ENCODE data around the gene PEX7.
"Not testable (repeated sequence)": the region's sequence is repeated elsewhere in the genome, so short reads cannot be mapped to it uniquely, and the experiment has no call there.

Gene PEX7

GRCh38 chr6:136955123-136955522, 132.7 kb downstream of the PEX7 start:
- DNase-seq, result no peak

DNA sequence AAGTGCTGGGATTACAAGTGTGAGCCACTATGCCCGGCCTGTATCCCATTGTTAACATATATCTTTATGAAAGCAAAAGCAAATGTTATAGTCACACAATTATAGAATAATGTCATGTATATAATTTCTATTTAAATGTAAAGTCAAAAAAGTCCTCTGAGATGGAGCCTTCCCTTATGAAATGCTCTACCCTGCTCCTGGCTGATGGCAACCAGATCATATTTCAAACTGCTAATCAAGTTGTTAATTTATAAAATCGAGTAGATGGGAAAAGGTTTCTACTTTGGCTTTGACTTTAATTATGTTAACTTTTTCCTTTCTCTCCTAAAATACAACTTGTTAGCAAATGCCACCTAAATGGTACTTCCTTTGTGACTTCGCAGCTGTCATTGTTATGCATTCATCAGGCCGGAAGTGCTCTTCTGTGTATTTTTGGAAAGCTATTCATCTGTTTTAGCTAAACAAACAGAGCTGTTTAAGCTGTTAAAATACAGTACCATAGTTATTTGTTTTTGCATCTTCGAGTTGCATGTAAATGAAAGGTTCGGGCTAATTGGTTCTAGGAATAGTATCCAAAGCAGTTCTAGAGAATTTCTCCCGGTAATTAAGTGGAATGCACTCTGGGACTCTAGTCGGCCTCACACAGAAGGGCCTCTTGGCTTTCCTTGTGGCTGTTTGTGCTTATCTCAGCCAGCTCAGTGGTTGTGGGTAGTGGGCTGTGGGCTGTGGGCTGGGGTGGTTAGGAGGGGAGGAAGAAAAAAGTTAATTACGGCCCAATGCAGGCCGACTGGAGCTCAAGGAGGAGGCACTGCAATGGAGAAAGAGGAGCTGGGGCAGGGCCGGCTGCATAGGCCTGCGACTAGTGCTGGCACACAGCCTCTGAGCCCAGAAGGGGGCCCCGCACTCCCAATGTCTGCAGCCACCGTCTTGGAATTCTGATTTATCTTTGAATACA, 134.5 kb downstream of the PEX7 start:
- no peak for DNase-seq

DNA sequence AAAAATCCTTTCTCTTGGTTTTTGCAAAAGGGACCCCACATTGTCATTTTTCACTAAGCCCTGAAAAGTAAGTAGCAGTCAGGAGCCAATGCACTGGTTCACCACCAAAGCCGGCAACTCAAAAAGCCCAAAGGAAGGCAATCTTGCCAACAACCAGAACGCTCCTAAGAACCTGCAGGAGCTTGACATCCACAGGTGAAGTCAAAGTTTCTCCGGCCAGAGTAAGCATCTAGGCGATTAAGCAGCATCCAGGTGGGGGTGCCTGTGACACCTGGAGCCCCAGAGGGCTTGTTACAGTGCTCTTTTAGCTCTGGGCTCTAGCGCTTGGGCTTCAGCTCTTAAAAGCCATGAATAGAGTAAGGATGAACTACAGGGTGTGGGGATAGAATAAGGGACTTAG, 135.8 kb downstream of the PEX7 start:
- DNase-seq, result no peak

DNA sequence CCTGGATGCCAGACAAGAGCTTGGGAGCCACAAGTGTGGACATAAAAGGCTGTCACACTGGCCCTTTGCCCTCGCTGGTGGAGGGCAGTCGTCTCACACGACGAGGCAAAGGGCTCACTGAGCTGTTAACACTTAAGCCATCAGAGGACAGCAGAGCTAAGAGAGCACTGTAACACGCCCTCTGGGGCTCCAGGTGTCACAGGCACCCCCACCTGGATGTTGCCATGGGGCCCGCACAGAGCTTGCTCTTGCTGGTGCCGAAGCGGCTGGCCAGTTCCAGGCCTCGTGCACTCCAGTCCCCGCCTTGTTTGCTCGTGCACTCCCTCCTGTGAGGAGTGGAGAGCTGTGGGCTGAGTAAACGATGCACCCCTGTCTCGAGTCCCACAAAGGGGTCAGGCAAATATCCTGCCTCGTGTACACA, 137.1 kb downstream of the PEX7 start:
- no peak for DNase-seq

GRCh38 chr6:136959935-136960334, 137.5 kb downstream of the PEX7 start:
- DNase-seq, result not testable (repeated sequence)

DNA sequence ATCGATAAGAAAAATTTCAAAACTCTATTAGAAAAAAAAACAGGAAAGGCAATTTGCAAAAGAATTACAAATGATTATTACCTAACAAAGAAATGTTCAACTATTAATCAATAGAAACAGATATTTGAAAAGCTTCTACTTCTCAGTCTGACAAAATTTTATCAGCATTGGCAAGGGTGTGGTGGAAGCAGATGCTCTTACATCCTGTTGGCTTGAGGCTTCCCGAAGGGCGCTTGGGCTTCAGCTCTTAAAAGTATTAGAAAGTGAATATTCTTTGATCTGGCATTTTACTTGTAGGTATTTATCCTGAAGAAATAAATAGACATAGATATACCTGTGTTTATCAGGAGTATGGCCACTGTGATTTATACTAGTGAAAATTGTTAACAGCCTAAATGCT, 138.4 kb downstream of the PEX7 start:
- no peak for DNase-seq

DNA sequence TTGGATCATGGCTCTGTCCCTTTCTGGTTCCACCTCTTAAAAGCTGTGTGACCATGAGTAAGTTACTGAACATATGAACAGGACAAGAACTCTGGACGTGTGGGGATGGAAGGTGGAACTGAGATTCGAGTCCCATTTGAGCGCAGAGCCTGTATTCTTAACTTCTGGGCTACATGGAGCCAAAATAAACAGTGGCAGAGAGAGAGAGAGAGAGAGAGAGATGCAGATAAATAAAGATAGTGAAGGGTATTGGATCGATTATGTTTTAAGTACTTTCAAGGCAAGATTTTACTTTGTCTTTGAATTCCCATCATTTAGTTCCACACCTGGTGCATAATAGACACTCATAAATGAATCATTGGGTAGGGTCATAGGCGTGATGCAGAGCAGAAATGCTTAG, 139.5 kb downstream of the PEX7 start:
- no peak for DNase-seq

DNA sequence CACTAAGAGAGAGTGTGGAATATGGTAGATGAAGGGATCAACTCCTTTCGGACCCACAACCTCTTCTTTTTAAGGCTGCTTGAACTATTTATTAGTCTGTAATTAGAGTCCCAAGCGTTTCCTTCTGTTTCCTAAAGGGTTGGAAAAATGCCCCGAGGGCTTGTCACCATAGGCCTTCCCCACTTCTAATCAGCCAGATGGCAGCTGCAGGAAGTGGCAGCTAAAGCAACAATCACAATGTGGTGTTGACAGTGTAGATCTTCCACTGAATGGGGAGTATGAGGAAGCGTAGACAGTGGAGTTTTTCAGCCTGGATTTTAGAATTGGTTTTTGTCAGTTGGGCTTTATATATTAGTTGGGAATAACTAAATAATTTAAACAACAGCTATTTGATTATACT, 140.3 kb downstream of the PEX7 start:
- no peak for DNase-seq

- DNase-seq, result no peak
Observed at GRCh38 chr6:136963259-136963658, 140.9 kb downstream of the PEX7 start.
